Stimulated activated CD8-positive, alpha-beta memory T cell treated with anti-CD3 and anti-CD28 coated beads, Interleukin-7, amount 100 ng/mL, for 24 hours (primary cell): Measurements from ENCODE around the gene MT1E.
A peak's percentile ranks its signal among the peaks of the same experiment; 100 is the strongest.
"Not testable (repeated sequence)": the region's sequence is repeated elsewhere in the genome, so short reads cannot be mapped to it uniquely, and the experiment has no call there.

Experiments used
- DNase-seq: peaks from one replicate; pipeline ENCODE4 v3.0.0-alpha.2; 2020; ENCODE audit warnings: low read depth

Gene MT1E

DNA sequence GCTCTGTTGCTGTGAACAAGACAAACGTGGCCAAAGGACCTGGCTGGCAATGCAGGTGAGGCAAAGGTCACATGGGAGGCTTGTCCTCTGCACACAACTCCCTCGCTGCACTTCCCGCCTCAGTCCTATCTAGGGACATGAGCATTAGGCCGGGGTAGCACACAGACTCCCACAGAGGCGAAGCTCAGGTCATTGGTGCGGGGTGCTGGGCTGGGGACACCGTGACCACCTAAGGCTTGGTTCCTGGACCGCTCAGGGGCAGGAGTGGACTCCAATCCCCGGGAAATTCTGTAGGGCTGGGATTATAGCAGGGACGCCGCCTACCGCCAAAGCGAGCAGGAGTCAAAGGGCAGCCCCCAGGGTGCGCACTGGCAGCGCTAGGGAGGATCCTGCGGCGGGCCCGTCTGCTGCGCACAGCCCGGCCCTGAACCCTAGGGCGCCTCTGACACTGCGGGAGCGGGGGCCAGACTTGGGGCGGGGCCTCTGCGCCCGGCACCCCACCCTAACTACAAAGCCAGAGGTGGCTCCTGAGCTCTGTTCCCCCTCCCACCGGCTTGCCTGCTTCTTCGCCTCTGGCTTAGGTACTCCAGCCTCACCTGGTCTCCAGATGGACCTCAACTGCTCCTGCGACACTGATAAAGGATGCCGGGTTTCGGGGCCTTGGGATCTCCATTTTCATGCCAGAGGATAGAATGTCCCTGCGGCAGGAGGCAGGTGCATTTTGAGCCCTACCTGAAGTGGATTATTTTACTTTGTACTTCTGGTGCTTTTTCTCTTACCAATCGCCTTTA, 22.3 kb downstream of the MT1E start:
- no peak for DNase-seq

DNA sequence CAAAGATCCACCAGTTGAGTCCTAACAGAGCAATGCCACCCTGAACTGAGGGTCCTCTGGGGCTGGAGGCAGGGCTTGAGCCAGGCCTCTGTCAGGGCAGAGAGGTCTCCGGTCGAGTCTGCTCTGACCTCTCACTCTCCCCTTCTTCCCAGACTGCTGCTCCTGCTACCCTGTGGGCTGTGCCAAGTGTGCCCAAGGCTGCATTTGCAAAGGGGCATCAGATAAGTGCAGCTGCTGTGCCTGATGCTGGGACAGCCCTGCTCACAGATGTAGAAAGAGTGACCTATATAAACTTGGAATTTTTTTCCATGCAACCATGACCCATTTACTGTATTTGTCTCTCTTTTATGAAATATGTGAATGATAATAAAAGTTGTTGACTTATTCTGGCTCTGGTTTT, 23.7 kb downstream of the MT1E start:
- no peak for DNase-seq

DNA sequence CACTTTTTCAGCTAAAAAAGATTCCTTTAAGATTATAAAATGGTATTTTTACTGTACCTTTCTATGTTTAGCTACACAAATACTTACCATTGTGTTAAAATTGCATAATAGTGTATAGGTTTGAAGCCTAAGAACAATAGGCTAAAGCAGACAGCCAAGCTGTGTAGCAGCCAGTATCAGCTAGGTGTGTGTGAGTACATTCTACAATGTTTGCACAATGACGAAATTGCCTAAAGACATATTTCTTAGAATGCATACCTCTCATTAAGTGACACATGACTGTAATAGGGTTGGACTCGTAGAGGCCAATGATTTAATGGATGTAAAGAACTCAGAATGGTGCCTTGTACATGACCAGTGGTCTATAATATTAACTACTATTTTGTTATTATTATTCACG, 24.2 kb downstream of the MT1E start:
- no peak for DNase-seq

DNA sequence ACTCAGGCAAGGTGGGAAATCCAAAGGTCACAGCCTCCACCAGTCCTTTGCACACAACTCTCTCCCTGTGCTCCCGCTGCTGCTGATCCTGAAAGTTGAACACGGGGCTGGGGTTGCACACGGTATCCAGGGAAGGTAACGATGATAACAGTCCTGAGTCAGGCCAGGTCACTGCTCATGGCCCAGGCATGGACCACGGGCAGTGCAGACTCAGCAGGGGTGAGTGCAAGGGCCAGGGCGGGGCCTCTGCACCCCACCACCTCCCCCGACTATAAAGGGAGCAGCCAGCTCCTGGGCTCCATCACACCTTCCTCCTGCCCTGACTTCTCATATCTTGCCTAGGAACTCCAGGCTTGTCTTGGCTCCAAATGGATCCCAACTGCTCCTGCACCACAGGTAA, 26.0 kb downstream of the MT1E start, which contains the start of gene MT1B:
Gene MT1B, plus strand, starts transcription at position 301 of the 400 bp plus-strand sequence. Its CDS starts 68 bp downstream, at position 369.
- DNase-seq, result no peak

DNA sequence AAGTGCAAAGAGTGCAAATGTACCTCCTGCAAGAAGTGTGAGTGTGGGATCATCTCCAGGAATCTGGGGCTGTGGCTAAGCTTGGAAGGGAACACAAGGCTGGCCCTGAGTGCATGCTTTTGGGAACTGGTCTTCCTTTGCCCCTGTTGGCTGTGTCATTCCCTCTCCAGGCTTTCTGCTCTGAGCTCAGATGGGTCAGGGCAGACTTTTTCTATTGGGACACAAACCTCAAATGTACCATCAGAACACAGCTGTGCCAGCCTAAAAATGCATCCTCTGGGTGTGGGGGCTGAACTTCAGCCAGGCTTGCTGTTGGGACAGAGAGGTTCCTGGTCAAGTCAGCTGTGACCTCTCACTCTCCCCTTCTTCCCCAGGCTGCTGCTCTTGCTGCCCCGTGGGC, 27.0 kb downstream of the MT1E start:
- DNase-seq, result no peak

DNA sequence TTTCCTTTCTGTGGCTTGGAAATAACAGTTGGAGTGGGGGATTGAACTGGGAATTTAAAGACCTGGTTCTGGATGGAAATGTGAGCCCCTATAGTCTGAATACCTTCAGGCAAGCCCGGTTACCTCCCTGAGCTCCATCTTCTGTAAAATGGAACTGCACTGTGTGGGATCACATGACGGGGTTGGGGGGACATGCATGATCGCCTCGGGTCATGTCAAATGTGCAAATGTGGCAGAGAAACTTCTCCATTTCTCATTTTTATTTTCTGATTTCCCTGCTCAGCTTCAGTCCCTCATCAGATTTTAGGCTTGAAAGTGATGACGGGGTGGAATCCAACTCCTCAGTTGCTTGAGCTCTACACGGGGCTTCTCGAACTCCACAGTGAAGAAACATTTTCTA, 27.6 kb downstream of the MT1E start:
- no peak for DNase-seq

DNA sequence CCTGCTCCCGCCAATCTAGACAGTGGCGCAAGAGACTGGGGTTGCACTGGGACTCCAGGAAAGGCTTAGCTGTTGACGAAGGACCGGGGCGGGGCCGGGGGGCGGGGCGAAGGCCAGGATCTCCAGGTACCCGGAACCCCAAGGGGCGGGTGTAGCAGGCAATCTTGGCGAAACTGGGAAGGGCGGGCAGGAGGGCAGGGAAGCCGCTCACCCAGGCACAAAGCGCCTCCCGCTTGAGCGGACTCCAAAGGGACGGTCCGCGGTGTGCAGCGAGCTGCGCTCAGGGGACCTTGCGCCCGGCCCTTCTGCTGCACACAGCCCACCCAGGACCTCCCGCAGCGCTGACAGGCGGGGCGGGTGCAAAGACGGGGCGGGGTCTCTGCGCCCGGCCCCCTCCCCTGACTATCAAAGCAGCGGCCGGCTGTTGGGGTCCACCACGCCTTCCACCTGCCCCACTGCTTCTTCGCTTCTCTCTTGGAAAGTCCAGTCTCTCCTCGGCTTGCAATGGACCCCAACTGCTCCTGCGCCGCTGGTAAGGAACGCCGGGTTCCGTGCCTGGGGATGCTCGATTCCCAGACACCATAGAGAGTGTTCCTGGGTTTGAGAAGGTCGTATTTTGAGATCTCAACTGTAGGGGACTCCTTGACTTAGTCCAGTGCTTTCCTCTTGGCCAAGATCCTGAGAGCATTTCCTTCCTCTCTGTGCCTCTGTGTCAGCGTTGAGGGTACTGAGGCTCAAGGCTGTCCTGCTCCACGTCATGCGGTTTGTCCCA, 32.2 kb downstream of the MT1E start, which contains the start of gene MT1F:
Gene MT1F, plus strand, starts transcription at position 405 of the 772 bp plus-strand sequence. Its CDS starts 100 bp downstream, at position 505.
- DNase-seq, result peak; percentile 61

DNA sequence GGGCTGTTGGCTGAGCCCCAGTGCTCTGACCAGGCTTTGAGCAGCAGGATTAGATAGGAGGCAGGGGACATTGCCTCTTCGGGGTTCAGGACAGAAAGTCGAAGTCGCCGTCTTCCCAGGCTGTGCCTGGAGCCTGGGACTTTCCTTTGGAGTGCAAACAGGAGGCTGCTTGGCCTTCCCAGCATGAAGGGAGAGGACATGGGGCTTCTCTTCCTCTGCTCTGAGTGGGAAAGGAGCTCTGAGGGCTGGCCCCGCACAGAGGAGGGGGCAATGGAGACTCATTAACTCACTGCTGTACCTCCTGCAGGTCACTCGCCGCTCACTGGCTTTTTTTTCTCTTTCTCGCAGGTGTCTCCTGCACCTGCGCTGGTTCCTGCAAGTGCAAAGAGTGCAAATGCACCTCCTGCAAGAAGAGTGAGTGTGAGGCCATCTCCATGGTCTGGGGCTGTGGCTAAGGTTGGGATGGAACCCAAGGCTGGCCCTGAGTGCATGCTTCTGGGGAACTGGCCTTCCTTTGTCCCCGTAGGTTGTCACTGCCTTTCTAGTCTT, 32.8 kb downstream of the MT1E start:
- no peak for DNase-seq

DNA sequence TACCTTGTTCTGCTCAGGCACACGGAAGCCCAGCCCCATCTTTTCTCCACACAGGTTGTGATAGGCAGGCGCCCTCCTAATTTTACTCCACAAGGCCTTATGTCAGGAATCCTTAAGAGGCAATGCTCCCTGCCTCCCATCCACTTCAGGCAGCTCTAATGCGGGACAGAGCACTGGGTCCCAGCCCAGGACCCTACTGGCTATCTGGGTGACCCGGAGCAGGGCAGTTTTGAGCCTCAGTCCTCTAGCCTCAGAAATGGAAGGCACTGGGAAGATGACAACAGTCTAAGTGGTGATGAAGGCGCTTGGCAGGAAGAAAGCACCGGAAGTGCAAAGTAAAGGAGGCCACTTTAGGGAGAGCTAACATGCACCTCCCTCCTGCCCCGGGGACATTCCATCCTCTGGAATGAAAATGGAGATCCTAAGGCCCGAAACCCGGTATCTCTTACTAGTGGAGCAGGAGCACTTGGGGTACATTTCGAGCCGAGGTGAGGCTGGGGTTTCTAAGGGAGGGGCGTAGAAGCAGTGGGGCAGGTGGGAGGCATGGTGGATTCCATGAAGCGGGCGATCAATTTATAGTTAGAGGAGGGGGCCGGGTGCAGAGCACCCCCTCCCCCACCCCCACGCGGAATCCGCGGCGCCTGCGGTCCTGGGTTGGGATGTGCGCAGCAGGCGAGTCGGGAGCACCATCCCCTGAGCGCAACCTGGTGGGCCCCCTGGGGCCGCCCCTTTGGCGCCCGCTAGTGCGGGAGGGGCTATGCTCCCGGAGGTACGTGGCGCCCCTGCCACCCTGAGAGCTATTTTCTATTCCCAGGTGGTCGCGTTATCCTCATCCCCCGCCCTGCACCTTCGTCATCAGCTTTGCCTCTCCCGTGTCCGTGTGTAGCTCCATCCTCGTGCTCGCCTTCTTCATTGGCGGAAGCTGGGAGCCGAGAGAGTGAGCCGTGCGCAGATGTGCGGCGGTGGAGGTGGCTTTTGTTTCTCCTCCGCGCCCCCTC, 37.1 kb downstream of the MT1E start:
- no peak for DNase-seq

DNA sequence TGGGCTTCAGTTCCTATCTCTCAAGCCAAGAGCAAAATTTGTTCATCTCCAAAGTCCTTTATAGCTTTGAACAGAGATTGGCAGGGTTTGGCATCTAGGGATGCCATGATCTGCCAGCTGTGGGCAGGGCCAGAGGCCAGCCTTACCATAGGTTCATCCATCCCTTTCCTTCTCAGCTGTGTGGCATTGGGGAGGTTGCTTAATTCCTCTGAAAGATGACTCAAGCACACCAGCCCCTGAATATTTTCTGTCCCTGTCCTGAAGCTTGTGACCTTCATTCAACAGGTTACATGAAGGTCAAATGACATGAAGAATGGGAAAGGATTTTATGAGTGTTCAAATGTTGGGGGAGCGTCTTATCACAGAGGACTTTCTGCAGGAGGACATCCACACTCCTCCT, 38.9 kb downstream of the MT1E start:
- no peak for DNase-seq

DNA sequence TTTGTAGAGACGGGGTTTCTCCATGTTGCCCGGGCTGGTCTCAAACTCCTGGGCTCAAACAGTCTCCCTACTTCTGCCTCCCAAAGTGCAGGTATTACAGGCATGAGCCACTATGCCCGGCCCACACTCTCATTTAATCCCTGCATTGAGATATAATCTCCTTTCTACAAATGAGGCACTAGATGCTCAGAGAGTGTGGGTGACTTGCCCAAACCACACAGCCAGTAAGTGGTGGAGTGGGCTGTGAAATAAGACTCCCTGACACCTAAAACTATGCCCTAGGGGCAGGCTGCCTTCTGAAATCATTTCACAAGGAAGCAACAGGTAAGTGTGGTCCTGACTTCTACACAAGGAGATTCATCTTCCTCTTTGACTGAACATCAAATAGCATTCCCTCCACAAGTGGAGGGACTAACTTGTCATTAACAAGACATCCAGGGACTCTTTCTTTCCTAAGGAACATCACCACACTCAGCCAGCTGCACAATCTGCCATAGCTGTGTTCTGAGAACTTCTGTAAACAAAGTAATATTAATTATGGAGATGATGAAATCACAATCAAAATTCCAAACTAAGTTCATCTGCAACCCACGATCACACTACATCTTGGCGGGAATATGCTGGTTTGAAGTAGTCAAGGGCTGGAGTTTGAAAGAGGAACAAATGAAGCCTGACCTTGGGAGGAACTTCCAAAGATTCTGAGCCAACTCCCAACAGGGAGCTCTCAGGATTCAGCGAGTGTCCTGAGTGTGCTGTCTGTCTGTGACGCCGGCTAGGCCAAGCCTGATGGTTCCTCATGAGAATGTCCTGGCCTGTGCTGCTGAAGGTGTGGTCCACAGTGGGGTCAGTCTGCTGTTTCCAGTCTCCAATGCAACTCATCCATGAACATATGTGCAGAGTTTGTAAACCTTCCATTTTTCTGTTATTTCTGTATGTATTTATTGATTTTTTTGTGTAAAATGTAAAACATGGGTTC, 40.0 kb downstream of the MT1E start:
- DNase-seq, result not testable (repeated sequence)

DNA sequence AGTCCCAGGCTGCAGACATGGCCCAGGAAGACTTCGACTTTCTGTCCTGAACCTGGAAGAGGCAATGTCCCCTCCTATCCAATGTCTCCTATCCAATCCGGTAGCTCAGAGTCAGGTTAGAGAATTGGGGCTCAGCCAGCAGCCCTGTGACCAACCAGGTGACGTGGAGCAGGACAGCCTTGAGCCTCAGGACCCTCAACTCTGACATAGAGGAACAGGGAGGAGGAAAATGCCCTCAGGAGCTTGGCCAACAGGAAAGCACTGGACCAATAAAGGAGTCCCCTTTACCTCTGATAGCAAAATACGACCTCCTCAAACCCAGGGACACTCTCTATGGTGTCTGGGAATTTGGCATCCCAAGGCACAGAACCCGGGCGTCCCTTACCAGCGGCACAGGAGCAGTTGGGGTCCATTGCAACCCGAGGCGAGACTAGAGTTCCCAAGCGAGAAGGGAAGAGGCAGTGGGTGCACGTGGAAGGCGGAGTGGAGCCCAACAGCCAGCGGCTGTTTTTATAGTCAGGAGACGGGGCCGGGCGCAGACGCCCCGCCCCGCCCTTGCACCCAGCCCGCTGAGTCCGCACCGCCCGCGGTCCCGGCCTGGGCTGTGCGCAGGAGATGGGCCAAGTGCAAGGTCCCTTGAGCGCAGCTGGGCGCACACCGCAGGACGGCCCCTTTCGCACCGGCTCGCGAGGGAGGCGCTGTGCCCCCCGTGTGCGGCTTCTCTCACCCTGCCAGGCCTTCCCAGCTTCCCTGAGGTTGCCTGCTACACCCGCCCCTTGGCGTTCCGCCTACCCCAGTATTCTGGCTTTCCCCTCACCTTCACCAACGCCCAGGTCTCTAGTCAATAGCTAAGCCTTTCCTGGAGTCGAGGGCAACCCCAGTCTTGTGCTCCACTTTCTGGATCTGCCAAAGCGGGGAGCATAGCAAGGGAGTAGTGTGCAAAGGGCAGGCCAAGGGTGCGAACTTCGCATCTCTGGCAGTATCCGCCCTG, 42.3 kb downstream of the MT1E start, which contains the start of gene MT1G:
Gene MT1G, minus strand, starts transcription at position 485 of the 991 bp plus-strand sequence. Its CDS starts 72 bp downstream, at position 413.
- DNase-seq, result no peak

DNA sequence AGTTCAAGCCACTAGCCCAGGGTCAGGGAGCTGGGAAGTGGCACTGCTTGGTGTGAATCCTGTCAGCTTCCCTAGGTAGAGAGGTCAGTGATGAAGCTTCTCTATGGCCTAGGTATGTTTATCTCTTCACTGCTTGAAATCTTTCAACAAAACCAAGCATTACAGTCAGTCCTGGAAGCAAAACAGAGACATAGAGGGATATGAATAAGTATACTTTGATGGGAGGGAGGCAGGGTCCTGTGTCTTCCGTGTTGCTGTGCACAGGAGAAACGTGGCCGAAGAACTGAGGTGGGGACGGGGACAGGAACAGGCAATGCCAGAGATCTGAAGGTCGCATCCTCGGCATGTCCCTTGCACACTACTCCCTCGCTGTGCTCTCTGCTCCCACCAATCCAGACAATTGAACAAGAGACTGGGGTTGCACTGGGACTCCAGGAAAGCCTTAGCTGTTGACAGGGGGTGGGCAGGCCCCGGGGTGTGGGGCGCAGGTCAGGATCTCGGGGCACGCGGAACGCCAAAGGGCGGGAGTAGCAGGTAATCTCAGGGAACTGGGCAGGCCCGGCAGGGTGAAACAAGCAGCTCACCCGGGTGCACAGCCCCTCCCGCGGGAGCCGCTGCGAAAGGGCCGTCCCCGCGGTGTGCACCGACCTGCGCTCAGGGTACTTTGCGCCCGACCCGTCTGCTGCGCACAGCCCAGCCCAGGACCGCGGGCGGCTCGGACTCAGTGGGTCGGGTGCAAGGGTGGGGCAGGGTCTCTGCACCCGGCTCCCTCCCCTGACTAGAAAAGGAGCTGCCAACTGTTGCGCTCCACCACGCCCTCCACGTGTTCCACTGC, 43.6 kb downstream of the MT1E start, which contains the start of gene MT1H:
Gene MT1H, plus strand, starts transcription at position 810 of the 835 bp plus-strand sequence. CDS start 71 bp downstream, outside the sequence.
- no peak for DNase-seq

DNA sequence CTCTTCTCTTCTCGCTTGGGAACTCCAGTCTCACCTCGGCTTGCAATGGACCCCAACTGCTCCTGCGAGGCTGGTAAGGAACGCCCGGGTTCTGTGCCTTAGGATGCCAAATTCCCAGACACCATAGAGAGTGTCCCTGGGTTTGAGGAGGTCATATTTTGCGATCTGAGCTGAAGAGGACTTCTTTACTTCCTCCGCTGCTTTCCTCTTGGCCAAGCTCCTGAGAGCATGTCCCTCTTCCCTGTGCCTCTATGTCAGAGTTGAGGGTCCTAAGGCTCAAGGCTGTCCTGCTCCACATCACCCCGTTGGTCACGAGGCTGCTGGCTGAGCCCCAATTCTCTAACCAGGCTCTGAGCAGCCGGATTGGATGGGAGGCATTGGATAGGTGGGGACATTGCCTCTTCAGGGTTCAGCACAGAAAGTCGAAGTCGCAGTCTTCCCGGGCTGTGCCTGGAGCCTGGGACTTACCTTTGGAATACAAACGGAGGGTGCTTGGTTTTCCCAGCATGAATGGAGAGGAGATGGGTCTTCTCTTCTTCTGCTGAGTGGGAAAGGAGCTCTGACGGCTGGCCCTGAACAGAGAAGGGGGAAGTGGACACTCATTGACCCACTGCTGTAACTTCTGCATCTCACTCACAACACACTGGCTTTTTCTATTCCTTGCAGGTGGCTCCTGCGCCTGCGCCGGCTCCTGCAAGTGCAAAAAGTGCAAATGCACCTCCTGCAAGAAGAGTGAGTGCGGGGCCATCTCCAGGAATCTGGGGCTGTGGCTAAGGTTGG, 44.4 kb downstream of the MT1E start:
- DNase-seq, result no peak

DNA sequence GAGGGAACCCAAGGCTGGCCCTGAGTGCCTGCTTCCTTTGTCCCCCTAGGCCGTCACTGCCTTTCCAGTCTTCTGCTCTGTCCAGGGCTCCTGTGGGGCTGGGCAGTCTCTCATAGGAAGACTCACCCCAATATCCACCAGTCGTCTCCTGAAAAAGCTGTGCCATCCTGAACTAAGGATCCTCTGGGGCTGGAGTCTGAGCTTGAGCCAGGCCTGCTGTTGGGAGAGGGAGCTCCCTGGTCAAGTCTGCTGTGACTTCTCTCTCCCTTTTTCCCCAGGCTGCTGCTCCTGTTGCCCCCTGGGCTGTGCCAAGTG, 45.0 kb downstream of the MT1E start:
- DNase-seq, result no peak

DNA sequence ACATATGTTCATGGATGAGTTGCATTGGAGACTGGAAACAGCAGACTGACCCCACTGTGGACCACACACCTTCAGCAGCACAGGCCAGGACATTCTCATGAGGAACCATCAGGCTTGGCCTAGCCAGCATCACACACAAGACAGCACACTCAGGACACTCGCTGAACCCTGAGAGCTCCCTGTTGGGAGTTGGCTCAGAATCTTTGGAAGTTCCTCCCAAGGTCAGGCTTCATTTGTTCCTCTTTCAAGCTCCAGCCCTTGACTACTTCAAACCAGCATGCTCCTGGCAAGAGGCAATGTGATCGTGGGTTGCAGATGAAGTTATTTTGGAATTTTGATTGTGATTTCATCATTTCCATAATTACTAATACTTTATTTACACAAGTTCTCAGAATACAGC, 46.1 kb downstream of the MT1E start:
- DNase-seq, result not testable (repeated sequence)

DNA sequence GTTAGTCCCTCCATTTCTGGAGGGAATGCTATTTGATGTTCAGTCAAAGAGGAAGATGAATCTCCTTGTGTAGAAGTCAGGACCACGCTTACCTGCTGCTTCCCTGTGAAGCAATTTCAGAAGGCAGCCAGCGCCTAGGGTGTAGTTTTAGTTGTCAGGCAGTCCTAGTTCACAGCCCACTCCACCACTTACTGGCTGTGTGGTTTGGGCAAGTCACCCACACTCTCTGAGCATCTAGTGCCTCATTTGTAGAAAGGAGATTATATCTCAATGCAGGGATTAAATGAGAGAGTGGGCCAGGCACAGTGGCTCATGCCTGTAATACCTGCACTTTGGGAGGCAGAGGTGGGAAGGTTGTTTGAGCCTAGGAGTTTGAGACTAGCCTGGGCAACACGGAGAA, 46.6 kb downstream of the MT1E start:
- not testable (repeated sequence) for DNase-seq
